HUDEP-2 (cell line): ENCODE data around the gene VPS26A.

Source experiments
- DNase-seq, 76 experiments: peaks; one replicate each; lab custom pipeline; 2025; ENCODE audit not compliant: unreplicated experiment in 76 of 76; lab: John Stamatoyannopoulos, UW

The VPS26A gene

GRCh38 chr10:69216577-69217118, 92.7 kb downstream of the VPS26A start:
- no peak for DNase-seq

GRCh38 chr10:69217119-69217754, 93.3 kb downstream of the VPS26A start:
- DNase-seq: no peak

- no peak for DNase-seq
Measured at GRCh38 chr10:69218831-69219230, 94.9 kb downstream of the VPS26A start.

GRCh38 chr10:69220041-69220451, 96.1 kb downstream of the VPS26A start, which contains the start of gene HKDC1:
HKDC1 (plus strand) TSS chr10:69220332; CDS start chr10:69220436, 104 bp downstream.
- no peak for DNase-seq

GRCh38 chr10:69220507-69220906, 96.5 kb downstream of the VPS26A start:
- no peak for DNase-seq
